Astrocyte (in vitro differentiated cells and primary cell): ENCODE data around the gene CPNE7. TPM values are rescaled to one million over a fixed set of nuclear protein-coding genes. Genes with fewer than 3 reads are reported as not detected.

Experiments used
- DNase-seq: peaks from one replicate; pipeline ENCODE4 v3.0.0-alpha.2; 2010; ENCODE audit warnings: low read depth
- FAIRE-seq: peaks from 2 replicates; lab custom pipeline; 2011; peaks lifted over from hg19 to GRCh38; lab: Jason Lieb, UNC
- H2AFZ ChIP-seq: 2 replicates; pipeline ENCODE4 v1.6.0; 2012; ENCODE audit warnings: low read depth, low read length, inconsistent platforms
- H3K27ac ChIP-seq: 2 replicates; pipeline ENCODE4 v1.5.1; 2011; ENCODE audit warnings: low read depth, low read length, inconsistent platforms
- H3K27me3 ChIP-seq: 2 replicates; pipeline ENCODE4 v1.6.0; 2011; ENCODE audit warnings: low read length, inconsistent platforms; ENCODE audit not compliant: insufficient read depth
- H3K36me3 ChIP-seq: 2 replicates; pipeline ENCODE4 v1.5.1; 2011; ENCODE audit warnings: low read length, inconsistent platforms; ENCODE audit not compliant: insufficient read depth
- H3K4me1 ChIP-seq: 2 replicates; pipeline ENCODE4 v1.5.1; 2011; ENCODE audit warnings: low read length, inconsistent platforms; ENCODE audit not compliant: insufficient read depth
- H3K4me2 ChIP-seq: 2 replicates; pipeline ENCODE4 v1.6.0; 2012; ENCODE audit warnings: low read length, inconsistent platforms
- H3K4me3 ChIP-seq: 2 replicates; pipeline ENCODE4 v1.5.1; 2011; ENCODE audit warnings: low read depth, mild to moderate bottlenecking, low read length, inconsistent platforms; ENCODE audit not compliant: insufficient read depth
- H3K79me2 ChIP-seq: 2 replicates; pipeline ENCODE4 v1.6.0; 2012; ENCODE audit warnings: mild to moderate bottlenecking, low read length, inconsistent platforms; ENCODE audit not compliant: insufficient read depth
- H3K9ac ChIP-seq: 2 replicates; pipeline ENCODE4 v1.6.0; 2012; ENCODE audit warnings: mild to moderate bottlenecking, low read length, inconsistent platforms
- H3K9me3 ChIP-seq: 2 replicates; pipeline ENCODE4 v1.5.1; 2012; ENCODE audit warnings: low read depth, mild to moderate bottlenecking, low read length, inconsistent platforms; ENCODE audit not compliant: insufficient read depth
- H4K20me1 ChIP-seq: 2 replicates; pipeline ENCODE4 v1.6.0; 2012; ENCODE audit warnings: low read length, inconsistent platforms; ENCODE audit not compliant: insufficient read depth
- H3K27ac Mint-ChIP-seq: one replicate; pipeline ENCODE4 v1.8.0; 2021; ENCODE audit warnings: mild to moderate bottlenecking, mixed read lengths; ENCODE audit not compliant: unreplicated experiment
- H3K27me3 Mint-ChIP-seq: one replicate; pipeline ENCODE4 v1.8.0; 2021; ENCODE audit warnings: low read depth, mixed read lengths; ENCODE audit not compliant: unreplicated experiment
- H3K36me3 Mint-ChIP-seq: one replicate; pipeline ENCODE4 v1.8.0; 2021; ENCODE audit warnings: low read depth, mixed read lengths; ENCODE audit not compliant: unreplicated experiment
- H3K4me1 Mint-ChIP-seq: one replicate; pipeline ENCODE4 v1.8.0; 2021; ENCODE audit warnings: low read depth, mixed read lengths; ENCODE audit not compliant: unreplicated experiment
- H3K4me3 Mint-ChIP-seq: one replicate; pipeline ENCODE4 v1.8.0; 2021; ENCODE audit warnings: mild to moderate bottlenecking, moderate library complexity, mixed read lengths; ENCODE audit not compliant: unreplicated experiment
- H3K9me3 Mint-ChIP-seq: one replicate; pipeline ENCODE4 v1.8.0; 2021; ENCODE audit warnings: mild to moderate bottlenecking, mixed read lengths; ENCODE audit not compliant: unreplicated experiment
- CTCF ChIP-seq: IDR thresholded peaks from 2 replicates; pipeline ENCODE4 v1.5.1; 2011; ENCODE audit warnings: low read depth, mild to moderate bottlenecking, inconsistent platforms, low read length, moderate library complexity; ENCODE audit not compliant: insufficient read depth
- EZH2 ChIP-seq: IDR thresholded peaks from 2 replicates; pipeline ENCODE4 v1.6.1; 2012; ENCODE audit warnings: mild to moderate bottlenecking, low read length, inconsistent platforms; ENCODE audit not compliant: insufficient read depth
- total RNA-seq: library from RNA; stranded (reverse); gene quantifications from 2 replicates; pipeline ENCODE4 v1.2.1, GENCODE V29; 2021

Gene CPNE7
- total RNA-seq, 1 donor from 2014 or later, result 7.5 TPM

GRCh38 chr16:89601906-89602272 lies 26.3 kb downstream of the CPNE7 start:
- Histone ChIP-seq H3K4me3 (no peak overlapping the region), H3K27me3 (no peaks in the 10 kb centered on the region), H3K9ac (peak overlapping the region; percentile 64), H4K20me1 (no peaks in the 10 kb centered on the region), H3K4me2 (peak overlapping the region; percentile 78), H2AFZ (peak overlapping the region; percentile 83), H3K9me3 (no peaks in the 10 kb centered on the region), H3K36me3 (no peaks in the 10 kb centered on the region), H3K79me2 (no peaks in the 10 kb centered on the region), H3K27ac (peak overlapping the region; percentile 83), H3K4me1 (peaks cover 13% of the 10 kb centered on the region)
- H3K4me3 Mint-ChIP-seq, result no peak overlapping the region
- peaks cover 10% of the 10 kb centered on the region for H3K4me1 Mint-ChIP-seq
- no peaks in the 10 kb centered on the region for H3K9me3 Mint-ChIP-seq
- no peak for TF ChIP-seq EZH2
- TF ChIP-seq CTCF, result no peak
- no peaks in the 10 kb centered on the region for H3K36me3 Mint-ChIP-seq
- peak overlapping the region; percentile 41 for H3K27ac Mint-ChIP-seq
- DNase-seq (peak; percentile 33), FAIRE-seq (no peak)
- H3K27me3 Mint-ChIP-seq, result no peaks in the 10 kb centered on the region

- H4K20me1 ChIP-seq, result no peaks in the 10 kb centered on the region
- peak overlapping the region; percentile 64 for H3K9ac ChIP-seq
- Mint-ChIP-seq H3K9me3 (no peaks in the 10 kb centered on the region), H3K36me3 (no peaks in the 10 kb centered on the region), H3K4me1 (peaks cover 10% of the 10 kb centered on the region), H3K27me3 (peaks cover 2% of the 10 kb centered on the region), H3K4me3 (no peak overlapping the region), H3K27ac (peak overlapping the region; percentile 85)
- H3K4me3 ChIP-seq, result no peak overlapping the region
- peak; percentile 13 for FAIRE-seq
- peak overlapping the region; percentile 83 for H3K27ac ChIP-seq
- H3K79me2 ChIP-seq, result no peaks in the 10 kb centered on the region
- H3K4me1 ChIP-seq, result peaks cover 13% of the 10 kb centered on the region
- no peaks in the 10 kb centered on the region for H3K9me3 ChIP-seq
- peak overlapping the region; percentile 78 for H3K4me2 ChIP-seq
- no peaks in the 10 kb centered on the region for H3K27me3 ChIP-seq
- peak; percentile 86 for DNase-seq
- TF ChIP-seq EZH2, result no peak
- no peak for TF ChIP-seq CTCF
- no peaks in the 10 kb centered on the region for H3K36me3 ChIP-seq
- peak overlapping the region; percentile 83 for H2AFZ ChIP-seq
Observed at GRCh38 chr16:89602273-89602951, 26.9 kb downstream of the CPNE7 start.

GRCh38 chr16:89602952-89603590 lies 27.5 kb downstream of the CPNE7 start:
- Histone ChIP-seq H3K4me3 (no peak overlapping the region), H2AFZ (no peak overlapping the region), H3K36me3 (no peaks in the 10 kb centered on the region), H3K79me2 (no peaks in the 10 kb centered on the region), H3K27me3 (no peaks in the 10 kb centered on the region), H3K4me1 (peaks cover 13% of the 10 kb centered on the region), H4K20me1 (no peaks in the 10 kb centered on the region), H3K9ac (peak overlapping the region; percentile 64), H3K9me3 (no peaks in the 10 kb centered on the region), H3K4me2 (peak overlapping the region; percentile 78), H3K27ac (peak overlapping the region; percentile 83)
- peak overlapping the region; percentile 85 for H3K27ac Mint-ChIP-seq
- DNase-seq, result no peak
- peaks cover 7% of the 10 kb centered on the region for H3K27me3 Mint-ChIP-seq
- H3K4me3 Mint-ChIP-seq, result no peak overlapping the region
- no peaks in the 10 kb centered on the region for H3K36me3 Mint-ChIP-seq
- no peak for FAIRE-seq
- TF ChIP-seq CTCF (no peak), EZH2 (no peak)
- H3K9me3 Mint-ChIP-seq, result no peaks in the 10 kb centered on the region
- peaks cover 10% of the 10 kb centered on the region for H3K4me1 Mint-ChIP-seq
